ENCODE results near the gene PLP2.
A peak's percentile ranks its signal among the peaks of the same experiment; 100 is the strongest.

The PLP2 gene

DNA sequence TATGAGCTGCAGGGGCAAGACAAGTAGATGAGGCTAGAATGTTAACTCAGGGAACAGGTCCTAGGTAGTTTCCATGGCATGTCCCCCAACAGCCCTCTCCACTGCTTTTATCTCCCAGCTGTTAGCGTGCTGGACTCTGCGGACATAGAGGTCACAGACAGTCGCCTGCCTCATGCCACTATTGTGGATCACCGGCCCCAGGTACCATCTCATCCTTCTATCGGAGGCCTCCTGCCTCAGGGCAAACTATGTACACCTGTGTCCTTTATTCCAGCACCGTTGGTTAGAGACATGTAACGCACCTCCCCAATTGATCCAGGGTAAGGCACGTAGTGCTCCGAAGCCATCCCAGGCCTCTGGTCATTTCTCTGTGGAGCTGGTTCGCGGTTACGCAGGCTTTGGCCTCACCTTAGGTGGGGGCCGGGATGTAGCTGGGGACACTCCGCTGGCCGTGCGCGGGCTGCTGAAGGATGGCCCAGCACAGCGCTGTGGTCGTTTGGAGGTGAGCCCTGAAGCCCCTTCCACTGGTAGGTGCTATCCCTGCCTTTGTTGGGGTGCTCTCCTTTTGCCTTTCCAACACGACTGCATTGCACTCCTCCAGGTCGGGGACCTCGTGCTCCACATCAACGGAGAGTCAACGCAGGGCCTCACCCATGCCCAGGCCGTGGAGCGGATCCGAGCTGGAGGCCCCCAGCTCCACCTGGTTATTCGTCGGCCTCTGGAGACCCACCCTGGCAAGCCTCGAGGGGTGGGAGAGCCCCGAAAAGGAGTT, 6.9 kb upstream of the PLP2 start:
- Histone ChIP-seq H3K27me3 (ENCODE audit: insufficient read depth, low read length, poor library complexity, severe bottlenecking) (no peaks in the 10 kb centered on the region), H3F3A (ENCODE audit: low read depth) (peaks cover 8% of the 10 kb centered on the region; the same call in 1 of the 2 replicates), H4K20me1 (ENCODE audit: insufficient read depth, low read length, poor library complexity, severe bottlenecking) (no peaks in the 10 kb centered on the region), H3K36me3 (ENCODE audit: insufficient read depth, low read length) (no peaks in the 10 kb centered on the region), H3K9me2 (replicated peaks; ENCODE audit: low read depth, low read length) (no peaks in the 10 kb centered on the region), H2AFZ (ENCODE audit: low read length) (no peak overlapping the region), H3K4me3 (ENCODE audit: low read length, poor library complexity, severe bottlenecking) (peak overlapping the region; percentile 70), H3K4me2 (ENCODE audit: low read depth, low read length, poor library complexity, severe bottlenecking) (peak overlapping the region; percentile 76), H3K4me1 (ENCODE audit: insufficient read depth, low read length, poor library complexity, severe bottlenecking) (peaks cover 18% of the 10 kb centered on the region), H3K9me3 (ENCODE audit: insufficient read depth, low read depth, low read length) (no peaks in the 10 kb centered on the region), H3K79me2 (ENCODE audit: insufficient read depth, low read length) (no peaks in the 10 kb centered on the region), H3K9ac (ENCODE audit: low read depth, low read length, poor library complexity, severe bottlenecking) (no peak overlapping the region)
- no peak for TF ChIP-seq EZH2phosphoT487 (IDR thresholded peaks at IDR 0.05; ENCODE audit: borderline replicate concordance)
- TF ChIP-seq, protein P1, sequence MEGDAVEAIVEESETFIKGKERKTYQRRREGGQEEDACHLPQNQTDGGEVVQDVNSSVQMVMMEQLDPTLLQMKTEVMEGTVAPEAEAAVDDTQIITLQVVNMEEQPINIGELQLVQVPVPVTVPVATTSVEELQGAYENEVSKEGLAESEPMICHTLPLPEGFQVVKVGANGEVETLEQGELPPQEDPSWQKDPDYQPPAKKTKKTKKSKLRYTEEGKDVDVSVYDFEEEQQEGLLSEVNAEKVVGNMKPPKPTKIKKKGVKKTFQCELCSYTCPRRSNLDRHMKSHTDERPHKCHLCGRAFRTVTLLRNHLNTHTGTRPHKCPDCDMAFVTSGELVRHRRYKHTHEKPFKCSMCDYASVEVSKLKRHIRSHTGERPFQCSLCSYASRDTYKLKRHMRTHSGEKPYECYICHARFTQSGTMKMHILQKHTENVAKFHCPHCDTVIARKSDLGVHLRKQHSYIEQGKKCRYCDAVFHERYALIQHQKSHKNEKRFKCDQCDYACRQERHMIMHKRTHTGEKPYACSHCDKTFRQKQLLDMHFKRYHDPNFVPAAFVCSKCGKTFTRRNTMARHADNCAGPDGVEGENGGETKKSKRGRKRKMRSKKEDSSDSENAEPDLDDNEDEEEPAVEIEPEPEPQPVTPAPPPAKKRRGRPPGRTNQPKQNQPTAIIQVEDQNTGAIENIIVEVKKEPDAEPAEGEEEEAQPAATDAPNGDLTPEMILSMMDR (conservative IDR thresholded peaks at IDR 0.05; ENCODE audit: low read length): no peak

DNA sequence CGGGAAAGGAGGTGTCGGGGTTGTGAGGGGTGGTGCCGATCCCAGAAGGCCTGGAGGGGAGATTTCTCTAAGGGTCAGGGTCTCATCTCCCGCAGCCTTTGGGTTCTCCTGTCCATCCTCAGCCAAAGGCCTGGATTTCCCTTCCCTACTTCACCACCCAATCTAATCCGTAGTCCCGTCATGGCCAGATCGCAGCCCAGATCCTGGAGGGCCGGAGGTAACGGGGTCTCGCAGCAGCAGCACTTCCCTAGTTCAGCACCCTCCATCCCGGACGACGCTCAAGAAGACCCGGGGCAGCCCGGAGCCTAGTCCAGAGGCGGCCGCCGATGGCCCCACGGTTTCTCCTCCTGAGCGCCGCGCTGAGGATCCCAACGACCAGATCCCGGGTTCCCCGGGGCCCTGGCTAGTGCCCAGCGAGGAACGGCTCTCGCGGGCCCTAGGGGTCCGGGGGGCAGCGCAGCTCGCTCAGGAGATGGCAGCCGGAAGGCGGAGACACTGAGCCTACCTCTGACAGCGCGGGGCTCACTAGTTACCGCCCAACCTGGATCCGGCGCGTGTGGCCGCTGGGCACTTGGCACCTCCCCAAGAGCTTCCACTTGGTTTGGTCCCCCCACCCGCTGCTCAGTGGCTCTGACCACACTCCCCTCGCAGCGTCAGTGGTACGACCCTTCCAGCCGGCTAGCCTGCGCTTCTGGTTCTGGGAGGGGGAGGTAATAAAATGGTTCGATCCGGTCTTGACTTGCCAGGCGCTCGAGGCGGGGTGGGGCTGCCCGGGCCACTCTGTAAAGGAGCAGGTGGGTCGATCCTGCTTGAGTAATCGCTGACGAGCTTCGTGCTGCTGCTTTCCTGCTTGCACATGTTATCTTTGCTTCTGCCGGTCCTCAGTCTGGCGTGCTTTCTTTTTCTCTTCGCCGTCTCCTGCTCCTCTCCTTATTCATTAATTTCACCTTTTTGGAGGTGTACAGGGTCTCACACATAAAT, 5.5 kb upstream of the PLP2 start:
- H4K20me1 ChIP-seq (ENCODE audit: insufficient read depth, low read length, poor library complexity, severe bottlenecking): no peaks in the 10 kb centered on the region
- H3K27me3 ChIP-seq (ENCODE audit: insufficient read depth, low read length, poor library complexity, severe bottlenecking): no peaks in the 10 kb centered on the region
- H3K36me3 ChIP-seq (ENCODE audit: insufficient read depth, low read length): no peaks in the 10 kb centered on the region
- H3K9me2 ChIP-seq (replicated peaks; ENCODE audit: low read depth, low read length): no peaks in the 10 kb centered on the region
- peak overlapping the region; percentile 76 for H3K4me3 ChIP-seq (ENCODE audit: low read length, poor library complexity, severe bottlenecking)
- no peaks in the 10 kb centered on the region for H3K79me2 ChIP-seq (ENCODE audit: insufficient read depth, low read length)
- H3K4me1 ChIP-seq (ENCODE audit: insufficient read depth, low read length, poor library complexity, severe bottlenecking): peaks cover 18% of the 10 kb centered on the region
- TF ChIP-seq, protein P1 (conservative IDR thresholded peaks at IDR 0.05; ENCODE audit: low read length): no peak; the same call in 1 of the 2 replicates
- TF ChIP-seq EZH2phosphoT487 (IDR thresholded peaks at IDR 0.05; ENCODE audit: borderline replicate concordance): no peak
- H3K9me3 ChIP-seq (ENCODE audit: insufficient read depth, low read depth, low read length): no peaks in the 10 kb centered on the region
- peak overlapping the region; percentile 82 for H3K9ac ChIP-seq (ENCODE audit: low read depth, low read length, poor library complexity, severe bottlenecking)
- H3F3A ChIP-seq (ENCODE audit: low read depth): peaks cover 8% of the 10 kb centered on the region; the same call in 1 of the 2 replicates
- H2AFZ ChIP-seq (ENCODE audit: low read length): no peak overlapping the region
- peak overlapping the region; percentile 76 for H3K4me2 ChIP-seq (ENCODE audit: low read depth, low read length, poor library complexity, severe bottlenecking)

DNA sequence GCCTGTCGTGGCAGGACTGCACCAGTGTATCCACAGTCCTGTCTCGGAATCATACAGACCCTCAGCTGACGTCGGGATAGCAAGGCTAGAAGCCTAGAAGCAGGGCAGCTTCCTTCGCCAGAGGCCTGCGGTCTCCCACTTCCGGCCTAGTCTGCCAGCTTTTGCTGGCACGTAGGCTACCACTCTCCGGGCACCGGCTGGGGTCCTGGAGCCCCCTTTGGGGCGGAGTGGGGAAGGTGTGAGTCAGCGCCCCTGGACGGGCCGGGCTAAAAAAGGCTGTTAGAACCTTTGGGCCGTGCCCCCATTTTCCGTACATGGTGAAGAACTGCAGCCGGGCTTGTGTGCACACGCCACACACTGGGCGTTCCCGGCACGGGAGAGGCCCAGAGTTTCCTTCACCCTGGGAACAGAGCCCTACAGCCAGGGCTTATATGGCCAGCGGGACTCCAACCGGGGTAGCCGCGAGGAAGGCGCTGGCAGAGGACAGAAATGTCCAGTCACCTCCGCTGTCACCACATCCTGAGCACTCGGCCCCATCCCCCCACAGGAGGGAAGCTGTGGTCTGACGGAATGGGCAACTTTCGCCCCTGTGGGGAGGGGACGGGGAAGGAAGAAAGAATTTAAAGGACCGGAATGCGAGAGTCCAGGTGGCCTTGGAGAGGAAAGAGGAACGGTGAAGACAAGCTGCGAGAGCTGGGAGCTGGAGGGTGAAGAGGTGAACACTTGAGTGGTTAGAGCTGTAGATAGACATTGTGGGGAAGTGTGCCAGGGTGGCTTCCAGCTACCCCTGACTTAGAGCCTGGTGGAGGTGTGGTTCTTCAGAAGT, 4.6 kb upstream of the PLP2 start:
- Histone ChIP-seq H2AFZ (ENCODE audit: low read length) (0 out of 2 replicates have a peak overlapping the region, but pooled peaks have one; percentile 10), H3K36me3 (ENCODE audit: insufficient read depth, low read length) (no peaks in the 10 kb centered on the region), H3F3A (ENCODE audit: low read depth) (peaks cover 8% of the 10 kb centered on the region; the same call in 1 of the 2 replicates), H3K9ac (ENCODE audit: low read depth, low read length, poor library complexity, severe bottlenecking) (peak overlapping the region; percentile 82), H3K27me3 (ENCODE audit: insufficient read depth, low read length, poor library complexity, severe bottlenecking) (no peaks in the 10 kb centered on the region), H3K4me3 (ENCODE audit: low read length, poor library complexity, severe bottlenecking) (peak overlapping the region; percentile 76), H3K79me2 (ENCODE audit: insufficient read depth, low read length) (no peaks in the 10 kb centered on the region), H3K9me2 (replicated peaks; ENCODE audit: low read depth, low read length) (no peaks in the 10 kb centered on the region), H3K4me2 (ENCODE audit: low read depth, low read length, poor library complexity, severe bottlenecking) (peak overlapping the region; percentile 76), H3K9me3 (ENCODE audit: insufficient read depth, low read depth, low read length) (no peaks in the 10 kb centered on the region), H3K4me1 (ENCODE audit: insufficient read depth, low read length, poor library complexity, severe bottlenecking) (peaks cover 18% of the 10 kb centered on the region), H4K20me1 (ENCODE audit: insufficient read depth, low read length, poor library complexity, severe bottlenecking) (no peaks in the 10 kb centered on the region)
- TF ChIP-seq, protein P1 (conservative IDR thresholded peaks at IDR 0.05; ENCODE audit: low read length): no peak
- TF ChIP-seq EZH2phosphoT487 (IDR thresholded peaks at IDR 0.05; ENCODE audit: borderline replicate concordance): no peak

Data from Loucy (cell line).